BJ (cell line): ENCODE data around the gene ME1. TPM values are rescaled to one million over a fixed set of nuclear protein-coding genes. Genes with fewer than 3 reads are reported as not detected.

ENCODE experiments used
- CTCF ChIA-PET: fragments of 350-600 bp; formaldehyde crosslinking; extraction: SDS; loops from one replicate; lab custom pipeline; 2021; ENCODE audit warnings: antibody characterized with exemption, inconsistent platforms; lab: Yijun Ruan, JAX
- POLR2A ChIA-PET: fragments of 300-600 bp; sonication (Branson Sonifier 250); formaldehyde crosslinking; extraction: SDS; loops from one replicate; lab custom pipeline; 2021; ENCODE audit warnings: antibody characterized with exemption; lab: Charles Lee
- DNase-seq: peaks from one replicate; pipeline ENCODE4 v3.0.0-alpha.2; 2011; ENCODE audit warnings: low read depth
- H3K27me3 ChIP-seq: 2 replicates; pipeline ENCODE4 v1.6.0; 2011; ENCODE audit warnings: low read length; ENCODE audit not compliant: control insufficient read depth, insufficient read depth
- H3K36me3 ChIP-seq: 2 replicates; pipeline ENCODE4 v1.5.1; 2011; ENCODE audit warnings: low read length; ENCODE audit not compliant: control insufficient read depth, insufficient read depth
- H3K4me3 ChIP-seq: 2 replicates; pipeline ENCODE4 v1.5.1; 2011; ENCODE audit warnings: low read depth, mild to moderate bottlenecking, control low read depth, low read length
- polyA plus RNA-seq: library from polyadenylated mRNA; depleted of rRNA; stranded (reverse); fragments of >200 nt; gene quantifications from 2 replicates; pipeline ENCODE4 v1.2.3, GENCODE V29; 2011
- TF ChIP-seq, protein P1 (sequence below): IDR thresholded peaks from 2 replicates; pipeline ENCODE4 v1.5.1; 2011; ENCODE audit warnings: low read depth, mild to moderate bottlenecking, control low read depth, inconsistent platforms, low read length, moderate library complexity; ENCODE audit not compliant: insufficient read depth

The ME1 gene
- polyA plus RNA-seq, 1 experiment, result 5.5 TPM

- Histone ChIP-seq H3K4me3 (no peak overlapping the region), H3K36me3 (no peaks in the 10 kb centered on the region), H3K27me3 (no peaks in the 10 kb centered on the region)
- TF ChIP-seq, protein P1, sequence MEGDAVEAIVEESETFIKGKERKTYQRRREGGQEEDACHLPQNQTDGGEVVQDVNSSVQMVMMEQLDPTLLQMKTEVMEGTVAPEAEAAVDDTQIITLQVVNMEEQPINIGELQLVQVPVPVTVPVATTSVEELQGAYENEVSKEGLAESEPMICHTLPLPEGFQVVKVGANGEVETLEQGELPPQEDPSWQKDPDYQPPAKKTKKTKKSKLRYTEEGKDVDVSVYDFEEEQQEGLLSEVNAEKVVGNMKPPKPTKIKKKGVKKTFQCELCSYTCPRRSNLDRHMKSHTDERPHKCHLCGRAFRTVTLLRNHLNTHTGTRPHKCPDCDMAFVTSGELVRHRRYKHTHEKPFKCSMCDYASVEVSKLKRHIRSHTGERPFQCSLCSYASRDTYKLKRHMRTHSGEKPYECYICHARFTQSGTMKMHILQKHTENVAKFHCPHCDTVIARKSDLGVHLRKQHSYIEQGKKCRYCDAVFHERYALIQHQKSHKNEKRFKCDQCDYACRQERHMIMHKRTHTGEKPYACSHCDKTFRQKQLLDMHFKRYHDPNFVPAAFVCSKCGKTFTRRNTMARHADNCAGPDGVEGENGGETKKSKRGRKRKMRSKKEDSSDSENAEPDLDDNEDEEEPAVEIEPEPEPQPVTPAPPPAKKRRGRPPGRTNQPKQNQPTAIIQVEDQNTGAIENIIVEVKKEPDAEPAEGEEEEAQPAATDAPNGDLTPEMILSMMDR, result no peak
- DNase-seq, result no peak
- POLR2A ChIA-PET, result no interaction called here
- CTCF ChIA-PET, result interaction anchor here (1.3 kb wide), 1 partner anchor 202 kb away, joined by 4 read pairs; the partner anchor contains the start of gene PRSS35
These were observed 120.8 kb downstream of the ME1 start for GRCh38 chr6:83310046-83310445.

- Histone ChIP-seq H3K36me3 (no peaks in the 10 kb centered on the region), H3K4me3 (no peak overlapping the region), H3K27me3 (no peaks in the 10 kb centered on the region)
- ChIA-PET CTCF (interaction anchor here (0.7 kb wide), 1 partner anchor 24 kb away, joined by 3 read pairs; no protein-coding TSS in a partner anchor), POLR2A (no interaction called here)
- TF ChIP-seq, protein P1, result no peak
- no peak for DNase-seq
These were observed 121.5 kb downstream of the ME1 start for GRCh38 chr6:83309344-83309743.

- no peaks in the 10 kb centered on the region for H3K36me3 ChIP-seq
- DNase-seq, result no peak
- POLR2A ChIA-PET, result no interaction called here
- CTCF ChIA-PET, result interaction anchor here (0.7 to 1.1 kb wide), 2 partner anchors 25 to 87 kb away, joined by 3 read pairs; no protein-coding TSS in a partner anchor
- no peak overlapping the region for H3K4me3 ChIP-seq
- H3K27me3 ChIP-seq, result no peaks in the 10 kb centered on the region
- TF ChIP-seq, protein P1, result no peak
These were observed 122.0 kb downstream of the ME1 start for GRCh38 chr6:83308833-83309232.

- CTCF ChIA-PET, result interaction anchor here (1.1 kb wide), 1 partner anchor 86 kb away, joined by 3 read pairs; no protein-coding TSS in a partner anchor
- POLR2A ChIA-PET, result no interaction called here
- TF ChIP-seq, protein P1, result no peak
- no peak for DNase-seq
- H3K4me3 ChIP-seq, result no peak overlapping the region
- H3K36me3 ChIP-seq, result no peaks in the 10 kb centered on the region
- no peaks in the 10 kb centered on the region for H3K27me3 ChIP-seq
These were observed 123.0 kb downstream of the ME1 start for GRCh38 chr6:83307849-83308248.

DNA sequence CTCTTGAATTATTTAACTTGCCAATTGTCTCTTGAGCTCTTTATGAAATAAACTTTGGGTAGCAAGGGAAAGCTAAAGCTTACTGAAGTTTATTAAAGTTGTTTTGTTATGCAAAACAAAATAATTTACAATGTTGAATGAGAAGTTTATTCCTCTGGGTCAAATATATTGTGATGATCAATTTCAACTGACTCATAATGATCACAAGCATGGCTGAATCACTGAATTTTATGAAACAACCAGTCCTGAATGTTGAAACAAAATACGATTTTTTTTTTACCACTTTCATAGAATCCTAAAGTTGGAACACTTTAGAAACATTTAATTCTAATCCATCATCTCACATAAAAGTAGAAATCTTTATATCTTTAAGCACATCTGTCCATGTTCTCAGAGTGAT is 127.4 kb downstream of the ME1 start:
- CTCF ChIA-PET, result interaction anchor here (0.6 to 1.4 kb wide), 3 partner anchors 10 to 1428 kb away, joined by 3 to 4 read pairs (median 4); no protein-coding TSS in a partner anchor

More for the DNA sequence above, 127.4 kb downstream of the ME1 start:
- no peaks in the 10 kb centered on the region for H3K27me3 ChIP-seq
- no peaks in the 10 kb centered on the region; the same call in 1 of the 2 replicates for H3K36me3 ChIP-seq
- POLR2A ChIA-PET, result no interaction called here
- no peak for DNase-seq
- TF ChIP-seq, protein P1, result no peak
- H3K4me3 ChIP-seq, result no peak overlapping the region
